HG03520 (cell line): ENCODE results near the gene LGI1.
A peak's percentile ranks its signal among the peaks of the same experiment; 100 is the strongest.

Experiments used
- ATAC-seq: cut with Tn5 transposase; IDR thresholded peaks from one replicate; pipeline ENCODE4 v1.9.1; 2021; ENCODE audit warnings: mild to moderate bottlenecking, moderate library complexity; ENCODE audit not compliant: unreplicated experiment

LGI1 gene

DNA sequence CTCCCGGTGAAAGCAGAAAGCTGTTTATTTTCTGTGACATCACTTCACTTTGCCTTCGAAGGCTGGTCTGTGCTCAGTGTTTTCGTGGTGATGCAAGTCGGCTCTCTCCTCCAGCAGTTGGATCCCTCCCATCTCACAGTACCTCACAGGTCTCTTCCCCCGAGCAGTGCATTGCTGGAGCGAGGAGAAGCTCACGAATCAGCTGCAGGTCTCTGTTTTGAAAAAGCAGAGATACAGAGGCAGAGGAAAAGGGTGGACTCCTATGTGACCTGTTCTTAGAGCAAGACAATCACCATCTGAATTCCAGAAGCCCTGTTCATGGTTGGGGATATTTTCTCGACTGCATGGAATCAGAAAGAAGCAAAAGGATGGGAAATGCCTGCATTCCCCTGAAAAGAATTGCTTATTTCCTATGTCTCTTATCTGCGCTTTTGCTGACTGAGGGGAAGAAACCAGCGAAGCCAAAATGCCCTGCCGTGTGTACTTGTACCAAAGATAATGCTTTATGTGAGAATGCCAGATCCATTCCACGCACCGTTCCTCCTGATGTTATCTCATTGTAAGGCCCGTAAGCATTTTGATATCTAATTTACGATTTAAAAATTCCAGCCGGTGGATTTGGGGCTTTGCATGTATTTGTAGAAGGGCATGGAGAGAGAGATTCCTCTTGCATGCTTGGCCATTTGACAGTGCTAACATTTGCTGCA lies at the start of gene LGI1:
TSS of gene LGI1 (plus strand) at position 136 of the 707 bp plus-strand sequence. CDS start at position 345, 209 bp downstream.
- ATAC-seq = no peak

DNA sequence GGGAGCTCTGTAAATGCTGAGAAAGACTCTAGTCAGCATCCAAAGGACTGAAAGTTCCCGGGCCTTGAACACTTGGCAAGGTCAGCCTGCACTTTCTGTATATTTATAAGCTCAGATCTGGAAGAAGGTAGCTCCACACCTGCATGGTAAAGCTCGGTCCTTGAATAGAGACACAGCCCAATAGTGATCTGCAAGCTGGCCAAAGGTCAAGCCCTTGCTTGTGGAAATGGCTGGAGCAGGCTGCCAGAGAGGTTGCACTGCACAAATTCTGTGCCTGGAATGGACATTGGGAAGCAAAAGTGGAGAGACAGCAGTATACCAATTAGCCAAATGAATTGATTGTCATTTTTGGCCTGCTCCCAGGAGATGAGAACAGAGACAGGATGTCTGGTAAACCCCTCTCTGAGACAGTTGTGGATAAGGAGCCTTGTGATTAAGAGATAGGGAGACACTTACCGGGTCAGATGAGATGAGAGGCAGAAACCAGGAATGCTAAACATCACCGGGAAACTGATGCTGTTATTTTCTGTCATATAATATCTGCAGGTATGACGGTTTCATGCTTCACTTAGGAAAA lies 47.3 kb upstream of the LGI1 start:
- ATAC-seq = no peak

DNA sequence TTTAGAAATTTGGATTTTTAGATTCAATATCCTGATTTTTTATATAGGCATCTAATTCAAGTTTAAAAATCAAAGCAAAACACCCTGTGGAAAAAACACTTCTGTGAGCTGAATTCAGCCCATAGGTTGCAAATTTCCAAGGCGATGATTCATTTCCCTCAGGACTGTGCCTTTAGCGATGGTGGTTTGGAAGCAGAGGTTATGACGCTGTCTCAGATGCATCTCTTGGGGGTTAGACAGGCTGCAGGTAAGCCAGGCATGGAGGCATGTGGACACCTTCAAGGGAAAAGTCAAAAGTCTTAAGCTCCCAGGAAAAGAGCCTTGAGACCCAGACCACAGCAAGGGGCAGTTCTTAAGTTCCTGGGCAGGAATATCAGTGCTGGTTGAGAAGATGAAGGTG lies 45.8 kb upstream of the LGI1 start:
- no peak for ATAC-seq

DNA sequence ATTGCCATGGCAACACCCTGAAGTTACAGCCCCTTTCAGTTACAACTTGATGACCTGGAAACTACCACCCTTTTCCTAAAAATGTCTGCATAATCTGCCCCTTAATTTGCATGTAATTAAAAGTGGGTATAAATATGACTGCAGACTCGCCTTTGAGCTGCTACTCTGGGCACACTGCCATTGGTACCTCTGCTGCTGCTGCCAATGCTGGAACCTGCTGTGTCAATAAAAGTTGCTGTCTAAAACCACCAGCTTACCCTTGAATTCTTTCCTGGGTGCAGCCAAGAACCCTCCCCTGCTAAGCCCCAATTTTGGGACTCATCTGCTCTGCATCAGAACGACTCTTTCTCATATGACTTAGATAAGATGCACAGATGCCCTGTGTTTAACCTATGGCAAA lies 45.1 kb upstream of the LGI1 start:
- ATAC-seq = no peak

DNA sequence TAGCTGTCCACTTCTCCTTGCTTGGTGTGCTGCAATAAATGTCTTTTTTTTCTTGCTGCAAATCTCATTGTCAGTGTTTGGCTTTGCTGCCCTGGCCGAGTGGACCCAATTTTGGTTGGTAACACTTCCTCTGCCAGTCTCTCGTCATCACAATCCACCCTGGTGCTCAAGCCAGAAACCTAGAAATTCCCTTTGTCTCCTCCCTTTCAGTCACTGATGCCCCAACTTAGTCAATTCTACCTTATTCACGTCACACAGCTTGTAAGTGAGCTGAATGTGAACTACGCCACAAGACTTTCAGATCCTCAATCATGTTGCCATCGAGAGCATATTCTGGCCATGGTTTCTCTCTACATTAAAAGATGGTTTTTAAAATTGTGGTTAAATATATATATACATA lies 42.4 kb upstream of the LGI1 start:
- ATAC-seq = peak; percentile 90

DNA sequence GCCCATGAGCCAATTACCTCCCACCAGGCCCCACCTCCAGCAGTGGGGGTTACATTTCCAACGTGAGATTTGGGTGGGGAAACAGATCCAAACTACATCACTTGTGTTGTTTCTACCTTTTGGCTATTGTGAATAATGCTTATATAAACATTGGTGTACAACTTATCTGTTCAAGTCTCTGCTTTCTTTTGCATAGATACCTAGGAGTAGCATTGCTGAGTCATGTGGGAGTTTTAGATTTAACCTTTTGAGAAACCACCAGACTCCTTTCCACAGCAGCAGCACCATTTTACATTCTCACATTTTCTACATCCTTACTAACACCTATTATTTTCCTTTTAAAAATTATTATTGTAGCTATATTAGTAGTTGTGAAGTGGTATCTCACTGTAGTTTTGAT lies 41.0 kb upstream of the LGI1 start:
- no peak for ATAC-seq

DNA sequence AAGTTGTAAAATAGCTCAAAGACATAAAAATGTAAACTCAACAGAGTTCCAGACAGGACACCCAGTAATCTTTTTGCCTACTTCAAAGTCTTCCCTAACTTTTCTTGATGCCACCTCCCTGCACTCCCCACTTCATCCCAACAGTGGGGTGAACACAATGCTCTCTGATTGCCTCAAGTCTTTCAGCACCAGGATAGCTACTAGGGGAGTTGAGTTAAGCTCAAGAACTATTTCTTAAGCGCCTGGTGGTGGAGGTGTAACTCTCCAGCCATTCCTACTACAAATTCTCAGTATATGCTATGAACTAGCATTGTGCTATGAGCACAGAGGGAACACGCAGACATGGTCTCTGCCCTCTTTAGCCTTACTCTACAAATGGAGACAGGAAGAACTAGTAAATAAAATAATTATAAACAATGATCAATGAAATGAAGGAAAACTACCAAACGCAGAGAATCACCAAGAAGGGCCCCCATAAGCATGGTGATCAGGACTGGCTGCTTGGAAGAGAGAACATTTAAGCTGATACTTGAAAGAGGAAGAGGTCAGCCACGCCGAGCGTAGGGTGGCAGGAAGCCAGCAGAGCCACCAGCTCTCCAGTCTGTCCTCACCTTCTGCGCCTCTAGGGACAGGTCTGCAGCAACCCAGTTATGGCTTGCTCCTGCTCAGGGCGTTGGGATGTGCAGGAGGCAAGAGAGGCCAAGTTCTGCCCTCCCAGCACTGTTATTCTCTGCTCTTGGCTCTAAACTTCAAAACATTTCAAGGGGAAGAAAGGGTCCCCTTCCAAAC lies 38.6 kb upstream of the LGI1 start:
- ATAC-seq = no peak

DNA sequence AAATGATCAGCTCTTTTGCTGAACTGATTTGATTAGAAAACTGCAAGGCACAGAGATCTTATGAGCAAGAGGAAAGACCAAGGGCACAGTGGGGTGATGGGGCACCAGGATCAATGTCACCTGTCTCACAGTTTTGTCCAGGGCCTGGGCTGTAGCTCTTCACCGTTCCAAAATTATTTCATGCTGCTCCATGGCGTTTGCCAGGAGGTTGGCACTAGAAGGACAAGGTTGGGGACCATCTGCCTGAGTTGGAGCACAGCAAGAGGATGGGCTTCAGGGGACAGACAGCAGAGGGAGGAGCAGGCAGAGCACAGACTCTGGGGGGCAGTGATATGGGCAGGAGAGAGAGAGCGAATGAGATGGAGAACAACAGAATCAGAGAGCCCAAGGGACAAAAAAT lies 37.8 kb upstream of the LGI1 start:
- ATAC-seq = no peak

DNA sequence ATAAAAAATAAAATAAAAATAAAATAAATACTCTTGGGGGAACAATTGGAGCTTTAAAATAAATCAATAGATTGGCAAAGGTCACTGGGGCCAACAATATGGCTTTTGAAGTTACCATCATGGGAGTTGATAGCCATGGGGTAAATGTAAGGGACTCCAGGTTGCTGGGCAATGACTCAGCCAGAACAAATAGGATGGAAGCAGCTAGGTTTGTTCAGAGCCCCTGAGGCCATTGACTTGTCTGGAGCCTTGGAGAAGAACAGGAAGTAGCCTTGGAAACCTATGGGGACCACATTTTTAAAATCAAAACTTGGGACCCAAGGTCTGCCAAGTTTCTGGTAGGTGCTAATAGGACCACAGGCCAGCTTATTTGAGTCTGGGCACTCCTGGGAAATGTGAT lies 35.2 kb upstream of the LGI1 start:
- ATAC-seq = no peak

DNA sequence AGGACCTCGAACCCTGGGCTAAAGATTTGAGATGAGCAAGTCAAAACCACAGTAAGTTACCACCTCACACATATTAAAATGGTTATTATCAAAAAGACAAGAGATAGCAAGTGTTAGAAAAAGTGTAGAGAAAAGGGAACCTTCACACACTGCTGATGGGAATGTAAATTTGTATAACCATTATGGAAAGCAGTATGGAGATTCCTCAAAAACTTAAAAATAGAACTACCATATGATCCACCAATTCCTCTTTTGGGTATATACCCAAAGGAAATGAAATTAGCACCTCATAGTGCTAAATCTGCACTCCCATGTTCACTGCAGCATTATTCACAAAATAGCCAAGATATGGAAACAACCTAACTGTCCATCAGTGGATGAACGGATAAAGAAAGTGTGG lies 34.6 kb upstream of the LGI1 start:
- no peak for ATAC-seq

DNA sequence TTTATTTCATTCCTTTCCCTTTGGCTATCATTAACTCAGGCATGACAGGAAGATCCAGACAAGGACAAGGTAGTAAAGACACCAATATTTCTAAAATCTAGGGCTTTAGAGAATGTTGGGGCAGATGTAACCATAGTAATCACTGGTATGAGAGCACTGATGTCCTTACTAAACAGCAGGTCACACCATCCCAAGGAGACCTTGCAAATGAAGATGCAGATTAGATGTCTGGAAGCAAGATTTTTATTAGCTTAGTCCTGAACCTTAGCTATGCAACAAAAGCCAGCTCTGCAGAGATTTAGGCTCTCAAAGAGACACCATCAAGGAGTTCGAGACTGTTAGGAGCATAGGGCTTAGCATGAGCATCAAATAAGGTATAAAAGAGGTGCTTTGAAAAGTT lies 31.7 kb upstream of the LGI1 start:
- ATAC-seq = no peak

DNA sequence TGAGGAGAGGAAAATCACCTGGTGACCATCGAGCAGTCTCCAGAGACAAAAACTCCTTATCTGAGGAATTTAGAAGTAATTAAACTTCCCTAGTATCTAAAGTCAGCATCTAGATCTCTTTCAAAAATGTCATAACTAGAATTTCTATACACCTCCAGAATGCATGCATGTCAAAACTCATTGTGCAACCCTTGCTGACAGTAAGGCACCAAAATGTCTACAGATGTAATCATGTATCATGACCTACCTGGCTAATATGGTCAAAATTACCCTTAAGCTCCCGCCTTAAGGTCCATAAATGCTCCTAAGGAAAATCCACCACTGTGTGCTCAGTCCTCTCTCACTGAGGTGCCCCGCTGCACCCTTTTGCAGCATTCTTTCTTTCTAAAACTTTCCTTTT lies 16.4 kb upstream of the LGI1 start:
- ATAC-seq = no peak

DNA sequence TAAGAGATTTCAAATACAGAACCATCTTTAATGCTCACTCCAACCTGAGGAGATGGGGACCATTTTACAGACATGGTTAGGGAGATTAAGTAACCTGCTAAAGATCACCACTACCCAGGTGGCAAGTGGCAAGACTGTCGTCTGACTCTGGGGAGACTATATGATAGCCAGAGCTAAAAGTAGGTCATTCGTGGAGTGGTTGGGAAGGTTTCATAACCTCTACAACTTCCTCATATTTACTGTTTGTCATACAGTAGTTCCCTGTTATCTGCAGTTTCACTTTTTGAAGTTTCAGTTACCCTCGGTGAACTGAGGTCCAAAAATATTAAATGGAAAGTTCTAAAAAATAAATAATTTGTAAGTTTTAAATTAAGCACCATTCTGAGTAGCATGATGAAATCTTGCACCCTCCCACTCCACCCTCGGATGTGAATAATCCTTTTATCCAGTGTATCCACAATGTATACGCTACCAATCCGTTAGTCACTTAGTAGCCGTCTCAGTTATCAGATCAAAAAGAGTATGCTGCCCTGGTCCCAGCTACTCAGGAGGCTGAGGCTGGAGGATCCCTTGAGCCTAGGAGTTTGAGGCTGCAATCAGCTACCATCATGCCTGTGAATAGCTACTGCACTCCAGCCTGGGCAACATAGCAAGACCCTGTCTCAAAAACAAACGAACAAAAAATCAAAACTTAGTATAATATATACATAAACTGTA lies 14.9 kb upstream of the LGI1 start:
- peak; percentile 71 for ATAC-seq

DNA sequence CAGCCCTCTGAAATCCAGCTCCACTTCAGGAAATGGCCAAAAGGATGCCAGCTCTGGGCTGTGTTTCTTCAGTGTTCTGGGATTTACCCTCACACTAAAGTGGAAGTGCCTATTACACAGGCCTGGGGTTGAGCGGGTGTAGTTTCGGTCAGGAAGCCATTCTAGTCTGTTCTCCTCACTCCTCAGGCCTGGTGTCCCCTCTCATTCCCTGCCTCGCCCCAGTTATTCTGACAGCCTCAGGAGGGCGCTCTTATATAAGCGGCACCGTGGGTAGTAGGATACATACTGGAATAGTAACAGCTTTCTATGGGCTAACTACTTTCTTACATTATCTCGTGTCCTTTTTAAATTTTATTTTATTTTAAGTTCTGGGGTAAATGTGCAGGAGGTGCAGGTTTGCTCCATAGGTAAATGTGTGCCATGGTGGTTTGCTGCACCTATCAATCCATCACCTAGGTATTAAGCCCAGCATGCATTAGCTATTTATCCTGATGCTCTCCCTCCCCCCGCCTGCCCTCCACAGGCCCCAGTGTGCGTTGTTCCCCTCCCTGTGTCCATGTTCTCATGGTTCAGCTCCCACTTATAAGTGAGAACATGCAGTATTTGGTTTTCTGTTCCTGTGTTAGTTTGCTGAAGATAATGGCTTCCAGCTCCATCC lies 12.2 kb upstream of the LGI1 start:
- ATAC-seq = no peak

DNA sequence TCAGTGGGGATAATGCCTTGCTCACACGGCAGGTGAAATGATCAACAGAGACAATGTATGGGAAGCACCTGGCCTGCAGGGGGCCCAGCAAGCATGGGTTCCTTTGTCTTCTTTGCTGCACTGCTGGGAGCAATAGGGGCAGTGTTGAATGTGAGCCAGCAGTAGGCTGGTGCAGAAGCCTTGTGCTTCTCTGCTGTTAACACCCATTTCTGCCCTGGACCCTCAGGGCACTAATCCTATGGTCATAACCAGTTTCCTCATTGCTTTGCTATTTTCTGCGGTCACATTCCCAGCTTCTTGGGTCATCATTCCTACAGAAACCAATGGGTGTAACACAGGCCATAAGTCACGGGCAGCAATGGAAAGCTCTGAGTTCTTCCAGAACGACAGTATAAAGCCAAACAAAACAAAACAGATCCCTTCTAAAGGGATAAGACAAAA lies 10.9 kb upstream of the LGI1 start:
- no peak for ATAC-seq

DNA sequence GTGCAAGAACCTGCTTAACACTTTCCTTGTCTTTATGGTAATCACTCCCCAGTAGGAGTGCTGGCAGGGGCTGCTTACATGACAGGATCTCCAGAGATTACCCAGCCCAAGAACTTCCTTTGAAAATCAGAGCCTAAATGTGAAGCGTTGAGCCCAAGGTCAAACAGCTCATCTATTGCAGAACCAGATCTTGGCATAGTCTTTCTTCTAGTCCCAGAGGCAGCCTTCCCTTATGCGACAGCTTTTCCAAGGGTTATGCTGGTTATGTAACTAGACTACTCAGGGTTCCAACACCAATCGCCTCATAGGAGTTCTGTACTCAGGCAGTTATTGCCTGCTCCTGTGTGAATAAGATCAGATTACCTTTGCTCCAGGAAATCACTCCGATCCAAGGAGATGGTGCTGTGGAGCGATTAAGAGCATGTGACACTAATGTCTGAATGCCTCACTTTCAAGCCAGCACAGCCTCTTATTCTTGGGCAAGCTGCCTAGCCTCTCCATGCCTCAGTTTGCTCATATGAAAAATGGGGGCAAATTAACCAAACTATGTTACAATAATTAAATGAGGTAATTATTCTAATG lies 8.4 kb upstream of the LGI1 start:
- ATAC-seq = no peak

DNA sequence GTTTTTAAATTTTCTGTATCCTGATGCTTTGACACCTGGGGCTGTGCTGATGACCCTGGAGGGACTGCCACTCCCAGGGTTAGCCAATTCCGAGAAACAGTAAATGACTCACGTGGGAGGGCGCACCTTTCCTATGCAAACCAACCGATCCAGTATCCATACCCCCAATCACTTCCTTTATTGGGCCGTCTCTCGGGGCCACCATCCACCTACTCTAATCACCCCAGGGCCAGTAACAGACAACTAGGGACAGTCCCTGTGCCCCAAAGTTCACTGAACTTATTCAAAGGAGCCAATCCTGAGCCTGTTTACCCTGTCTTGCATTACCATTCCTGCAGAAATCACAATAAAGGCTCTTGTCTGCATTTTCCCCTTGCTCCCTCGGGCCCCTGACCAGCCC lies 6.6 kb upstream of the LGI1 start:
- no peak for ATAC-seq

DNA sequence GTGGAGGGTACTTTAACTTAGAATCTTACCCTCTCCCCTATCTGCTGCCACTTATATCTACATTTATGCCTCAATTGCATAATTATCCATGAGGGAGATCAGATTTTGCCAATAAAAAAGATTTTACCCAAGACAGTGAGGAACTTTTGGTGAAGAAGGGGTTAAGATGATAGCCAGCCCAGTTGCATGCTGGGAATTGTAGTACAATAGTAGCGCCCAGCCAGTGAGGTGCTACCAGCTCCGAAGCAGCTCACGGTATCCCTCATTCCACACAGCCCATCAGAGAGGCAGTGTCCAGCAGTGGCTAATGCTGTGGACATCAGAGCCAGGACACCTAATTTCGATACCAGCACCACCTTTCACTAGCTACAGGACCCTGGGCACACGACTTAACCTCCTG lies 5.9 kb upstream of the LGI1 start:
- ATAC-seq = no peak

DNA sequence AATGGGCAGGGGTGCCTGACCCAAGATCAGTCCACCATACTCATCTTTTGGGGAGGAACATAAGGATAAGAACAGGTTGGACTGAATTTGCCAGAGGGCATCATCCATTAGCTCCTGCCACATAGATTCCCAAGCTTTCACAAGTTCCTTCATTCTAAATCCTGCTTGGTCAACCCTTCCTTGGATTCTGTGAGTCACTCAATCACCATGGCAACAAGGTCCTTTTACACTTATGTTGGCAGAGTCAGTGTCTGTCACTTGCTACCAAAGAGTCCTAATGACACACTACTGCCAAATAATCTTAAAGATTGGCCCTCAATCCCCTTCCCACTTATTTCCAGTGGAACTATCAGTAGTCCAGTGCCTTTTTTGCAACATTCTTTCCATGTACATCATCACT lies 5.0 kb upstream of the LGI1 start:
- ATAC-seq = no peak

DNA sequence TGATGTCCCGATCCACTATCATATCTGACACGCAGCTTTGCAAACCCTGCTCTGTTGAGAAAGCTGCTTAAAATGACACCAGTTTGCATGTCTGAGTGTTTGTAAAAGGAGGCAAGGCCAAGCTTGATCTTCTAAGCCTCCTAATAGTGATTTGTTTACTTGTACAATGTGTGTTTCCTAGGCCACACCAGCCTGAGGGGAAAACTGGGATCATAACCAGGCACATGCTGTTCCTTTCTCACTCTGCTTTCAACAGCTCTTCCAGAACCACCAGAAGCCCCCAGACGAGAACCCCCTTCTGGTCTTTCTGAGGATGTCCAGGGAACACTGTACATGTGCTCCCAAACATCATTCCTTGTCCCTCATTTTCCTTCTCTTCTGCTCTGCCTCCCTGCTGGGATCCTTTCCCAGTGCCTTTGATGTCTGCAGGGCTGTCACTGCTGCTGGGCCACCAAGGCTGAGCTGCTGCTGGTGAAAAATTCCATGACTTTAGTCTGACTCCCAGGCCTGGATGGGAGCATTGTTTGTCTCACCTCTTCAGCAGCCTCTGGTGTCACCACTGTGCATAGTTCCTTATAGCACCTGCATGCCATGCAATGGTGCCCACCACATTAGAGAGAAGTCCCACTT lies 4.0 kb upstream of the LGI1 start:
- ATAC-seq = no peak
